ENCODE data around the gene RAB36.
A peak's percentile ranks its signal among the peaks of the same experiment; 100 is the strongest.

RAB36 gene

DNA sequence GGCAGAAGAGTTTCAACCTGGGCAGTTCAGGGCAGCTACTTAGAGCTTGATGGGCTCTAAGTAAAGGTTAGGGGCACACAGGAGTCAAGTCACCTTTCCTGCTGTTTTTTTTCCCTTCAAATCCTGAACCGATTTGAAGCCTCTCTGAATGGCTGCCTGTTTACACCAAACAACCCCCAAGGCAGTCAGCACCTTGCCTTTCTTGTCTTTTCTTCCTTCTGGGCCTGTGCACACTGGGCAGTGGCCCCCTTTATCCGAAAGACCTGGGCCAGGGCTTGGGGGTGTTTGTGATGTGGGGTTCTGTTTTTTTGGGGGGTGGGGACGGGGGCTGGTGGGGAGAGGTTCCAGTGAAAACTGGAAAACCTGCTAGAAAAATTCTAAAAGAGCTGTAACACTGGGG is 7.8 kb upstream of the RAB36 start:
- no peak for DNase-seq (ENCODE audit: low read depth in 2 of 3, low spot score in 2 of 3)

DNA sequence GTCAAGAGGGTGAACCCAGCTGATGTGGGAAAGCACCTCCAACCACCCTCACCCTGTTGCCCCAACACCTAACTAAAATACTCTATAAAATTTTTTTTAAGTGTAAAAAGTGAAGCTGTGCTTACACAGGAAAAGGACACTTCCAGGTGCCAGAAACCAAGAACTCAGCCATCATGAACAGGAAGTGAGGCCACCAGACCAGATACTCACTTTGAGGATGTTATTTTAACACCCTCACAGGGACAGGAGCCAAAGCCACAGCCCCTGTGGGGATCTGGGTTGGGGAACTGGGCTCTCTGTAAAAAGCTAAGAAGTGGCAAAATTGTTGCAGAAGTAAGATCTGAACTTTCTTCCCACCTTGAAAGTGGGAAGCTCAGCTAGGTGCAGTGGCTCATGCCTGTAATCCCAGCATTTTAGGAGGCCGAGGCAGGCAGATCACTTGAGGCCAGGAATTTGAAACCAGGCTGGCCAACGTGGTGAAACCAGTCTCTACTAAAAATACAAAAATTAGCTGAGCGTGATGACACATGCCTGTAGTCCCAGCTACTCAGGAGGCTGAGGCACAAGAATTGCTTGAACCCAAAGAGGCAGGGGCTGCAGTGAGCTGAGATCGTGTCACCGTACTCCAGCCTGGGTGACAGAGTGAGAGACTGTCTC is 7.2 kb upstream of the RAB36 start:
- DNase-seq (ENCODE audit: low read depth in 2 of 3, low spot score in 2 of 3): peak in 1 of 3 experiments; percentile 14

DNA sequence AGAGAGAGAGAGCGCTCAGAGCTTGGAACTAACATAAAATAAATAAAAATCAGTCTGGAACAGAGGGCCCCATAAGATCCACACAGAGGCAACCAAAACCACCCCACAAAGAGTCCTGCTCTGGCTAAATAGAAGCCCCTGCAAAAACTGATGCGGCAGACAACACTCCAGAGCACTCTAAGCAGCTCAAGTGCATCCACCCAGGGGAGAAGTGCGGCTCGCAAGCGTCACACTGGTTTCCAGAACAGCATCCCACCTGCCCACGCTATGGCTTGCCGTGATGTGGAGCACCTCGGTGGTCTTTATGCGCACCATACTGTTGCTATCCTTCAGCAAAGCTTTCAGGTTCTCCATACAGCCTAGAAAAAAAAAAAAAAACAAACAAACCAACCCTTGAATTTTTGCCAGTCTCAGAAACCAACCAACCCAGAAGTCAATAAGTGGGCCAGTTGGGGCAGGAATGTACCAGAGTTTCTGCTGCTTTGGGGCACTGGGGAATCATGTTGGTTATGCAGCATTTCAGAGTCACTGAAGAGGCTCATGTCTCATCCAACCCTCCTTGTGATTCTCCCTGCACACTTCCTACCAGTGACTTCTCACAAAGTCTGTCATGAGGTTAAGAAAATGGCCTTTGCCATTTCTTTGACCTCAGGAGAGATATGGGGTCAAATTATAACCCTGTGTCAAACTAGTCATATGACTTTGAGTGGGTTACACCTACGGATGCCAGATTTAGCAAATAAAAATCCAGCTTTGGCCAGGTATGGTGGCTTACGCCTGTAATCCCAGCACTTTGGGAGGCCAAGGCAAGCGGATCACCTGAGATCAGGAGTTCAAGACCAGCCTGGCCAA is 6.5 kb upstream of the RAB36 start:
- no peak for DNase-seq (ENCODE audit: low read depth in 2 of 3, low spot score in 2 of 3)

GRCh38 chr22:23140385-23140784 is 4.9 kb upstream of the RAB36 start:
- no peak for DNase-seq (ENCODE audit: low read depth in 2 of 3, low spot score in 2 of 3)

- DNase-seq (ENCODE audit: low read depth in 2 of 3, low spot score in 2 of 3): no peak
Measured at GRCh38 chr22:23142546-23143105, 2.7 kb upstream of the RAB36 start.

DNA sequence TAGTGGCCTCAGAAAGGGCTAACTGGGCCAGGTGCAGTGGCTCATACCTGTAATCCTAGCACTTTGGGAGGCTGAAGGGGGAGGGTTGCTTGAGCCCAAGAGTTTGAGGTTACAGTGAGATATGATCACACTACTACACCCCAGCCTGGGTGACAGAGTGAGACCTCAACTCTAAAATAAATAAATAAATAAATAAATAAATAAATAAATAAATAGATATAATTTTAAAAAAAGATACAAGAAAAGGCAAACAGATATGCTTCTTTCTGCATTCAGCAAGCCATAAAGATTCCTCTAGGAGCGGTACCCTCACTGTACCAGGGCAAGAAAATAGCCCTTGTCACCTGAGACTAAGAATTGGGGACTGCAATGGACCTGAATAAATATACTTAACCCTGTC is 2.2 kb upstream of the RAB36 start:
- no peak for DNase-seq (ENCODE audit: low read depth in 2 of 3, low spot score in 2 of 3)

DNA sequence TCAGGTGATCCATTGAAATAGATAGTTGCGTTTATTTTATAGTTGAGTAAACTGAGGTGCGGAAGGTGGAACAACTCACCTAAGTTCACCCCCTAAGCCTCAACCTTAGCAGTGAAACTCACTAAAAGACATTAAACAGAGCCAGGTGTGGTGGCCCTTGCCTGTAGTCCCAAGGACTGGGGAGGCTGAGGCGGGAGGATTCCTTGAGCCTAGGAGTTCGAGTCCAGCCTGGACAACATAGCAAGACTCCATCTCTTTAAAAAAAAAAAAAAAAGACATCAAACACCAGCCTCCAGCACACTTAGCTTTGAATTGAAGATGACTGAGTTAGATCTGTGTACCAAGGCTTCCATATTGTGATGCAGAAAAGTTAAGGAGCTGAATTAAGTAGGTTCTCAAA is 845 bp upstream of the RAB36 start:
- no peak for DNase-seq (ENCODE audit: low read depth in 2 of 3, low spot score in 2 of 3)

- DNase-seq (ENCODE audit: low read depth in 2 of 3, low spot score in 2 of 3): no peak
Measured at GRCh38 chr22:23145878-23146470, 697 bp downstream of the RAB36 start.

DNA sequence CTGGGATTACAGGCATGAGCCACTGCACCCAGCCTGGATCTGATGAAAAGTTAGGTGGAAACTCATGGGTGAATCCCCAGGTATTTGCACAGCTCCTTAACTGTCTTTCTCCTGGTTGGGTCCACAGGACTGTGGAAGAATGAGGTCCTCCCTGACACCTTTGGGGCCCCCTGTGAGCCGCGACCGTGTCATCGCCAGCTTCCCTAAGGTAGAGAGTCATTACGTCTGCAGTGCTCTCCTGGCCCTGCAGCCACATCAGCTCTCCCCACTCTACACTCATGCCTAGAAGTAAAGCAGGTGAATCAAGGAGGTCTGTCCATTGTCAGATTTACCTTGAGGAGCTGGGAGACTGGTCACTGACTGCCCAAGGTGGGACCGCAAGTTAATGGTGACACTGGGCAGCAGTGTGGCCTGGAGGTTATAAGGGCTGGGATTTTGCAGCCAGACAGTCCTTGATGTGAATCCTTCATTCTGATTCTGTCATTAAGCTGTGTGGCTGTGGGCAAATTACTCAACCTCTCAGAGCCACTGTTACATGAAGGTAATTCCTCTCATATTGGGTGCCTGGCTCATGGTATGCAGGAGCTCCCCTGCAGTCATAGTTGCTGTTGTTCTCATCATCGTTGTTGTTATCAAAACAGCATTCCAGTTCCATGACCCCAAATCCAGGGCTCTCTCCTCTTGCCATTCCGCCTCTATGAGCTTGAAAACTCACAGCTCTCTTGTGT is 1.4 kb downstream of the RAB36 start:
- DNase-seq (ENCODE audit: low read depth in 2 of 3, low spot score in 2 of 3): no peak

- DNase-seq (ENCODE audit: low read depth in 2 of 3, low spot score in 2 of 3): no peak
Measured at GRCh38 chr22:23147617-23148387, 2.5 kb downstream of the RAB36 start.

GRCh38 chr22:23149743-23150238 is 4.5 kb downstream of the RAB36 start:
- DNase-seq (ENCODE audit: low read depth in 2 of 3, low spot score in 2 of 3): no peak

- DNase-seq (ENCODE audit: low read depth in 2 of 3, low spot score in 2 of 3): no peak
Measured at GRCh38 chr22:23150762-23151161, 5.5 kb downstream of the RAB36 start.

- DNase-seq (ENCODE audit: low read depth in 2 of 3, low spot score in 2 of 3): no peak
Measured at GRCh38 chr22:23151827-23152226, 6.5 kb downstream of the RAB36 start.

DNA sequence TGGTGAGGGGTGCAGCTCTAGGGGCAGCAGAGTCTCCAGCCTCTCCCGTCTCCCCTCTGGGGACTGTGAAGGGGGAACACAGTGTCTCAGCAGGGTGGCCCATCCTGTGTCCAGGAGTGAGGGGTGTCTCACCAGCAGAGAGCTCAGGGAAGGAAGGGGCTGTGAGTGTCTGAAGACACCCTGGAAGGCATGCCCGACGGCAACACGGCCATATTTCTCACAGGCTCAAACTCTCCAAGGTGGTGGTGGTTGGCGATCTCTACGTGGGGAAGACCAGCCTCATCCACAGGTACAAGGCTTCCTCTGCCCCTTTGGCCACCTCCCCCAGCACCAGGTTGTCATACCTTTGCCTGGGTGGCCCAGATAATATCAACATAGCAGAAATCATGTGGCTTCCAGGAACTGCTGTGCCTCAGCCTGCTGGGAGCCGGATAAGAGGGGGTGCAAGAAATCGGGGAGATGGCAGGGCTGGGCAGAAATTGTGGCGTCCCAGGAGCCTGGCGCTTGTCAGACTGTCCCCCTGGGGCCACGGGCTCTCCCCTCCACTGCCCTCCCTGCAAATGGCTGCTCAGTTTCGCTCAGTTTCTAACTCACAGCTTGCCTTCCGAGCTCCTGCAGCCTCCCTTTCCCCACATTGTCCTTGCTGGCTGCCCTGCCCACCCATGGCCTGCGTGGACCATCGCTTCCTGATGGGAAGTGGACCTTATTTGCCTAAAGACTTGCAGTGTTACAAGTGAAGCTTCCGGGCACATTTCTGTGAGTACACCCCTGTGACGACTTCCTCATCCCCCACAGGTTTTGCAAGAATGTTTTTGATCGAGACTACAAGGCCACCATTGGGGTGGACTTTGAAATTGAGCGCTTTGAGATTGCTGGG is 7.2 kb downstream of the RAB36 start:
- DNase-seq (ENCODE audit: low read depth in 2 of 3, low spot score in 2 of 3): no peak

DNA sequence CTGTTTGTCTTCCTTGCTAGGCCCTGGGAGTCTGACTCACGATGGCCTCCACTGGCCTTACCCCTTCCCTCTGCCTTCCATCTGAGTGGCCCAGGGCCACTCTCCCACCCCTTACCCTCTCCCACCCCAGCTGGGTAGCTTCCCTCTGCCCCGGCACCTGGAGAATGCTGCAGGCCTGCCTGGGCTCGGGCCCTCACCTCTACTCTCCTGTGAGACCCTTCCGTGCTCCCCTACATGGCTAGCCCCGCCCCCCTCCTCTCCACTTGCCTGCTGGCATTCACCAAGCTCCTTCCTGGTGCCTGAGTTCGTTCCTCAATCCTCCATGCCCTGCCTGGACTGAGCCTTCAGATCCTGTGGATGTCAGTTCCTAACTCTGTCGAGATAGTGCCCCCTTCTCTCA is 8.7 kb downstream of the RAB36 start:
- DNase-seq (ENCODE audit: low read depth in 2 of 3, low spot score in 2 of 3): no peak

DNA sequence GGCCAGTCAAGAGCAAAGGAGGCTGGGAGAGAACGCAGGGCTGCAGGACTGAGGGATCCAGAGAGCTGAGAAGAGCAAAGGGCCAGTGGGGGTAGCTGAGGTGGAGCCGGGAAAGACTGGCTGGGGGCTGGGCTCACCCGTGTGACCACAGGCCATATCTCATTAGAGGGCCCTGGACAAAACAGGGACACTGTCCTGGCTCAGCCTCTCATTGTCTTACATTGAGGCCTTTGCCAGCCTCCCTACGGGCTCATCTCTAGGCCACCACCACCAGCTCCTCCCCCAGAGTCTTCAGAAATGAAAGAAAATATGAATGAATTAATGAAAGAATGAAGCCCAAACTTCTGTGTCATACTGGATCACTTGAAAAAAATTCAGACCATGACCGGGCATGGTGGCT is 9.2 kb downstream of the RAB36 start:
- no peak for DNase-seq (ENCODE audit: low read depth in 2 of 3, low spot score in 2 of 3)

DNA sequence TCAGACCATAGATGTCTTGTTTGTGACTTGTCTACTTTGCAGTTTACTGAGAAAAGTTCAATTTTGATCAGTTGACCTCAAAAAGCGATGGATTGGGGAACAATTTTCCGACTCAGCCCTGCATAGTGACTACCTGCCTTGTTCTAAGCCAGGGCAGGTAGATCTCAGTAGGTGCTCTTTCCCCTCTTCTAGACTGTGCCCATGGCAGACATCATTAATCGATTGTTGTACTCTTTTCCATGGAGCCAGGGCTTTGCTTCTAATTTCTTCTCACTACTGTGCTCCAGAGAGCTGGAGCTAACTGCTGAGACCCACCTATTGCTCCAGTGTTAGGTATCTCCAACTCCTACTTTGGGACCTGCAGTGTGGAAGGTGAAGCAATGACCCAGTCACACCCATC is 9.9 kb downstream of the RAB36 start:
- no peak for DNase-seq (ENCODE audit: low read depth in 2 of 3, low spot score in 2 of 3)

GRCh38 chr22:23155831-23156230 is 10.6 kb downstream of the RAB36 start:
- no peak for DNase-seq (ENCODE audit: low read depth in 2 of 3, low spot score in 2 of 3)

GRCh38 chr22:23156286-23156685 is 11.0 kb downstream of the RAB36 start:
- DNase-seq (ENCODE audit: low read depth in 2 of 3, low spot score in 2 of 3): no peak

Data from activated CD8-positive, alpha-beta memory T cell treated with anti-CD3 and anti-CD28 coated beads for 48 hours (primary cell).